Omental fat pad (tissue), 4 donors: ENCODE measurements around the gene CCDC171. TPM values are rescaled to one million over a fixed set of nuclear protein-coding genes. Genes with fewer than 3 reads are reported as not detected.
A peak's percentile ranks its signal among the peaks of the same experiment; 100 is the strongest.

ENCODE experiments used
- ATAC-seq: fragments of 150-250 bp; one replicate; pipeline ENCODE4 v1.9.1; 2016; ENCODE audit warnings: mild to moderate bottlenecking, moderate library complexity; ENCODE audit not compliant: low FRiP score
- DNase-seq: peaks from one replicate; pipeline ENCODE4 v3.0.0-alpha.2; 2019; ENCODE audit warnings: low spot score
- total RNA-seq, 4 donors: library from RNA; depleted of rRNA; stranded (reverse); fragments of >200 nt; gene quantifications; one replicate each; pipeline ENCODE4 v1.1.0, GENCODE V29; 2016
- TF ChIP-seq, protein P1 (sequence below), 3 donors: fragments of 450-650 bp; IDR thresholded peaks; one replicate each; pipeline ENCODE4 v1.5.1; 2016 to 2017; ENCODE audit warnings: antibody characterized with exemption in 3 of 3, mild to moderate bottlenecking in 3 of 3, moderate library complexity in 2 of 3

Gene CCDC171
- total RNA-seq, 4 donors from 2014 or later: 1.1 to 5.0 (median 2.1) TPM

DNA sequence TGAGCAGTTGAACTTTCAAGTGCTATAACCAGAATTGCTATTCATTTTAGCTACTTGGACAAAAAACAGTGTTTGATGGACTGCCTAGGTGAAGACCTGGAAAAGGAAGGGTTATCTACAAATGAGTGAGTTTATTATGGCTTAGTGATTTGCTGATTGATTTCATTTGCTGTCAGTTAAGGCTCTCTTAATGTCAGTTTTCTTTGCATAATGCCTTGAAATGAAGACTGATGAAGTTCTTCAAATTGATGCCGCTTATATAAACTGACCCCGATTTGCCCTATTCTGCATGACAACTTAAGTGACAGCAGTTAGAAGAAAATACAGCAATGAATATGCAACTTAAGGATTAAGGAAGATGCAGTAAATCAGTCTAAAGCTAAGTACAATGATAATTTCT lies 332.6 kb downstream of the CCDC171 start:
- TF ChIP-seq, protein P1, sequence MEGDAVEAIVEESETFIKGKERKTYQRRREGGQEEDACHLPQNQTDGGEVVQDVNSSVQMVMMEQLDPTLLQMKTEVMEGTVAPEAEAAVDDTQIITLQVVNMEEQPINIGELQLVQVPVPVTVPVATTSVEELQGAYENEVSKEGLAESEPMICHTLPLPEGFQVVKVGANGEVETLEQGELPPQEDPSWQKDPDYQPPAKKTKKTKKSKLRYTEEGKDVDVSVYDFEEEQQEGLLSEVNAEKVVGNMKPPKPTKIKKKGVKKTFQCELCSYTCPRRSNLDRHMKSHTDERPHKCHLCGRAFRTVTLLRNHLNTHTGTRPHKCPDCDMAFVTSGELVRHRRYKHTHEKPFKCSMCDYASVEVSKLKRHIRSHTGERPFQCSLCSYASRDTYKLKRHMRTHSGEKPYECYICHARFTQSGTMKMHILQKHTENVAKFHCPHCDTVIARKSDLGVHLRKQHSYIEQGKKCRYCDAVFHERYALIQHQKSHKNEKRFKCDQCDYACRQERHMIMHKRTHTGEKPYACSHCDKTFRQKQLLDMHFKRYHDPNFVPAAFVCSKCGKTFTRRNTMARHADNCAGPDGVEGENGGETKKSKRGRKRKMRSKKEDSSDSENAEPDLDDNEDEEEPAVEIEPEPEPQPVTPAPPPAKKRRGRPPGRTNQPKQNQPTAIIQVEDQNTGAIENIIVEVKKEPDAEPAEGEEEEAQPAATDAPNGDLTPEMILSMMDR (IDR thresholded peaks at IDR 0.05): no peak
- ATAC-seq (no peak), DNase-seq (no peak)

DNA sequence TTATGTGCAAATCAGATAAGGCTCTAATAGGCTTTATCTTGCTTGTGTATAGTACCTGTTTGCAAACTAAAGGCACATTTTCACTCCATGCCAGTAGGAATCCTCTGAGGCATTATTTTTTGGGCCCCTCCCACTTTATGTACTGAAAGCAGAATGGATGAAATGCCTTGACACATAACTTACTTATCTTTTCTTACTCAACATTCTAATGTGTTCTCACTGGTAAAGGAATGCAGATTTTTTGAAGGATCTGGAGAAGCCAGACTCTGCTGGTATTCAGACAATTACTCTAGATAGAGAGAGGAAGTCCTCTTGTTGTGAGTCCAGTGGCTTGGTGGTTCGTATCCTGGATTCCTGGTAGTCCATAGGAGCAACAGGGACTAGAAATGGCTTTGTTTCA lies 336.7 kb downstream of the CCDC171 start:
- ATAC-seq (peak; percentile 62), DNase-seq (no peak)
- TF ChIP-seq, protein P1 (IDR thresholded peaks at IDR 0.05): no peak

DNA sequence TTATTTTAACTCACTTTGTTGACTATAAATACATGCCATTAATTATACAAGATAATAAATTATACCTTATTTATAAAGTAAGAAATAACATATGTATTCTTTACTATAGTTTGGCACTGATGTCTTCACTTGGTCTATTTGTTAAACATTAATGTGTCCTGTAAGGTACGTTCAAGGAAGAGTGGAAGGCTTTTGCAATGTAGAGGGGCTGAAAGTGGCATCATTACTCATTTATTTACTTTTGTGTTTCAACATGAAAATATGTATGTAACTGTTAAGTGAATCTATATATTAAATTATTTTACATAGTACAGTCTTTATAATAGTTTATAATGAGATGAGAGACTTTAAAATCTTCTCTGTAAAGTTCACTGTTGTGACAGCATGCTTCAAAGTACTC lies 348.7 kb downstream of the CCDC171 start:
- ATAC-seq (no peak), DNase-seq (no peak)
- TF ChIP-seq, protein P1 (IDR thresholded peaks at IDR 0.05): no peak

DNA sequence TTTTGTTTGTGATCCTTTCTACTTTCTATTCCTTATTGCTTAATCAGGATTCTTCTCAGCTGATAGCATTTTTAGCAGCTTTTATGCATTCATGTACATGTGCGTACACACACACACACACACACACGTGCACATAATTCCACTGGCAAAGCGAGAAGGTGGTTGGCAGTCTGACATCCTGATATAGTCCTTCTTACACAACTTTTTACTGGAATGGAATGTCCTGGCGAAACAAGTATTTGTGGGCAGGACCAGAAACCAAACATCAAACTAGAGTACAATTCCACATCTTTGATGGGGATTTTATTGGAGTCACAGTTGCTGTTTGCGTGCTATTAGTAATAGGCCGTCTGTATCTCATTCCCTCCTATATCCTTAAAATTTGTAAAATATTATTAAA lies 356.5 kb downstream of the CCDC171 start:
- TF ChIP-seq, protein P1 (IDR thresholded peaks at IDR 0.05): no peak
- peak; percentile 91 for ATAC-seq
- no peak for DNase-seq

DNA sequence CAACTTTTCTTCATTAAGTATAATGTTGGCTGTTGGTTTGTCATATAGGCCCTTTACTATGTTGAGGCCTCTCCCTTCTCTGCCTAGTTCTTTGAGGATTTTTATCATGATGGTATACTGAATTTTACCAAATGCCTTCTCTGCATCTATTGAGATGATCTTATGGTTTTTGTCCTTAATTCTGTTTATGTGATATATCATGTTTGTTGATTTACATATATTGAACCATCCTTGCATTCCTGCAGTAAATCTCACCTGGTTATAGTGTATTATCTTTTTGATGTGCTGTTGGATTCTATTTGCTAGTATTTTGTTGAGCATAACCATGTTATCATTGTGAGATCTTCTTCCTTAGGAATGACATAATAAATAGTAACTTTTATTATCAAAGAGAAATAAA lies 362.9 kb downstream of the CCDC171 start:
- TF ChIP-seq, protein P1 (IDR thresholded peaks at IDR 0.05): no peak
- DNase-seq: no peak
- no peak for ATAC-seq

DNA sequence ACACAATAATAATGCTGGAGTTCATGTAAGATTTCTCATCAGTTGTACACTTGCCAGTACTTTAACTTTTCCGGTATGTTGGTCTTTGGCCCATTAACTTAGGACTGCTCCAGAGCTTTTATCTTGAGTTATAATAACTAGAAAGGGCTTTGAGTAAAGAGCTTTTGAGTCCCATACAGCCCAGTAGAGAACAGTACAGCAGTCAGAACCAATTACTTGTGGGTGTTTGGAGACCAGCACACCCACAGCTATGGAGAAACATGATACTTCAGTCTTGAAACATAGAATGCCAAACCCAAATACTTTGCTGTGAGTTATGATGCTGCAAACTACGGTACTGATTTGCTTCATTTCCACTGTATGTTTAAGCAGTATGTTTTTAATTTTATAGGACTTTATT lies 374.3 kb downstream of the CCDC171 start:
- ATAC-seq (no peak), DNase-seq (no peak)
- TF ChIP-seq, protein P1 (IDR thresholded peaks at IDR 0.05): no peak

DNA sequence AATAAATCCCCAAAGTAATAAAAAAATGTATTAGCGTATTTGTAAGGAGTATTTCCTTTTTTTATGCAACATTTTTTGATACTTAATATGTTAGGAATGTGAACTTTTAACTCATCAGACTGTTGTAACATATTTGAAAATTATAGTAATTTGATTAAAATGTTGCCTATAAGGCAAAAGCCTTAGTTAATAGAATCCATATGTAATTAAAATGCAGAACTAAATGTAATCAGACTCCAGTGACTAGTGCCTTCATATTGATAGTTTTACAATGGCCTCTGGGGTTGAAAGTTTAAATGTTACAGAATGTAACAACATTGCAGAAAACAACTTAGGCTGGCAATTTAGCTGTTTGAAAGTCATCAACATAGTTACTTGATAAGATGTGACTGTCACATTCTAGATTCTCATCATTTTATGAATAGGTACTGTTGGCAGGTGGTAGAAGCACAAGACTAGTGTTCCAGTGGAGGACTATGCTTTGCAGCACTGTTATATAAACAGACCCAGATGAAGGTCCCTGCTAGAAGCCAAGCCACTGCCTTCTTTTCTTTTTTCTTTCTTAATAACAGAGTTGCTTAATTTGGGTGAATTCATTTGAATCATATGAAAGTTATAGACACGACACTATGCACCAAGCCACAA lies 382.9 kb downstream of the CCDC171 start:
- ATAC-seq (no peak), DNase-seq (no peak)
- TF ChIP-seq, protein P1 (IDR thresholded peaks at IDR 0.05): no peak
